Heart left ventricle (tissue), 13 donors: ENCODE data around the gene SLC9A5.

ENCODE experiments used
- CTCF ChIP-seq, 12 donors: fragments of 200-600 bp; sonication (generic) in 4 of 12; IDR thresholded peaks; one replicate each; pipeline versions ENCODE4 v1.5.0 to v1.8.0; 2018 to 2022; ENCODE audit warnings: antibody characterized with exemption in 12 of 12, mild to moderate bottlenecking in 5 of 12
- POLR2A ChIP-seq, 2 donors: fragments of 450-650 bp; IDR thresholded peaks; one replicate each; pipeline ENCODE4 v1.6.1; 2017; ENCODE audit warnings: antibody characterized with exemption in 2 of 2, mild to moderate bottlenecking in 2 of 2, moderate library complexity in 2 of 2
- donor health status: ischemic (EF 13 %, LVEDD 7.1; RV severe dilation, severe dysfunction).
- donor health status: DM: no; HTN: yes; CAD: no.
- donor health status: DM: no; HTN: no; CAD: no.
- donor health status: ischemic (EF 25% LVEDD 6.9; RV normal size, moderate dysfunction).
- donor health status: ischemic (EF 25% LVEDD 5.7; RV mildly dilated, moderate dysfunction).
- donor health status: ischemic (EF 35%, LVEDD 5.7; RV mildly dilated, moderate dysfunction).
- donor health status: nonischemic (EF 11% LVEDD 7.7; RV severe dilation, severe dysfunction).
- donor health status: DM: yes; HTN: yes; CAD: no.
- donor health status: PGD.
- donor health status: ischemic (EF 29% LVEDD 5.4; RV normal size, mild dysfunction).
- donor health status: nonischemic (EF 23%, LVEDD 6.1; RV moderate dilation, normal function).

DNA sequence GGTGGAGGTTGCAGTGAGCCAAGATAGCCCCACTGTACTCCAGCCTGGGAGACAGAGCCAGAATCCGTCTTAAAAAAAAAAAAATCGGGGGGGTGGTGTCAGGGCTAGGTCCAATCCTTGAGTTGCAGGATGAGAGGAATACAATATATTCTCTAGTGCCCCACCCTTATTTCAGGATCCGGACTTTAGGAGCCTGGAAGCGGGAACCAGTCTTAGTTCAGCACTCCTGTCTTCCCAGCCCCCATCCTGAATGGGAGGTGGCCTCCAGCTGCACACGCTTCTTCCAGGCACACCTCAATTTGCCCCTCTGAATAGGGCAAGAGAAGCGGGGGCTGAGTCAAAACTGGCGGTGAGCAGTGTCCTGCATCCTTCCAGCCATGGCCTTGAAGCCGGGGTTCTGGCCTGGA is 3.1 kb upstream of the SLC9A5 start:
- no peak for TF ChIP-seq CTCF (IDR thresholded peaks at IDR 0.05)
- TF ChIP-seq POLR2A (IDR thresholded peaks at IDR 0.05): no peak
